ENCODE data around the gene KDM5C. TPM values are rescaled to one million over a fixed set of nuclear protein-coding genes. Genes with fewer than 3 reads are reported as not detected.

KDM5C gene
- total RNA-seq, 1 experiment from 2014 or later, result 112 TPM

DNA sequence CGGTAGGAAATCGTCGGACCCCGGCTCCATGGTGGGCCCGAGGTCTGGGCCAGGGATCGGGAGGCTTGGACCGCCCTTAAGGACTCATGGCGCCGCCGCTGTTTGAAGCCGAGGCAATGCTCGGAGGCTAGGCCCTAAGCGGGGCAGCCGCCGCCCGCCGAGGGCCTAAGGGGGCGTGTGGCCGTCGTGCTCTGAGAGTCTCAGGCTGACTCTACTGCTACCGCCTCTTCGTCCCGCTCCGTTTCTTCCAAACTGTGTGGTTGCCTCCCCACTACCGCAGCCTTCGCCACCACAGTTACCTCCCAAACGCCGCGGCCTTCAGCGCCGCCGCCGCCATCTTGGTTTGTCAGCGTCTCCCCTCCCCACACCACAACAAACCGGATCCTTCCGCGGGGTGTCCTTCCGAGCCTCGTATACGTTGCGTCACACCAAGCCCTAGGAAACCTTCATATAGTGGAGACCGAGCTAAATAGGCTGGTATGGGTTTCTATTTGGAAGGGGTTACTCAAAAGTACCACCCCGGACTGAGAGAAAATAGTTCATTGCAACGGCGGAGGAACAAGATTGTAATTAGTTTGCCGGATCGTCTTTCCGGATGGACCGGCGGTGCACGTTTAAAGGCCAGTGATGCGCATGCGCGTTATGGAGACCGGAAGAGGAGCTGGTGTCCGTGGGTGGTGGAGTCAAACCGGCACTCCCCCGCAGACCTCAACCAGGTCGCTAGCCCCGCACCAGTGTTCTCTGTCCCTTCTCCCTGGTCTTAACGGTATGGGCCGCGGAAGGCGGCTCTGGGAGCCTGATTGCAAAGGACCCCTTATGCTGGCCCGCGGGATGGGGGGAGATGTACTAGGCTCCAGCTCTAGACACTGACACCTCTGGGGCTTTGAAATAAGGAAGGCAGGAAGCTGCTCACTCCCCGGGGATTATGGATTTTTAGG, at the start of gene KDM5C (continued):
- TF ChIP-seq, protein P1, sequence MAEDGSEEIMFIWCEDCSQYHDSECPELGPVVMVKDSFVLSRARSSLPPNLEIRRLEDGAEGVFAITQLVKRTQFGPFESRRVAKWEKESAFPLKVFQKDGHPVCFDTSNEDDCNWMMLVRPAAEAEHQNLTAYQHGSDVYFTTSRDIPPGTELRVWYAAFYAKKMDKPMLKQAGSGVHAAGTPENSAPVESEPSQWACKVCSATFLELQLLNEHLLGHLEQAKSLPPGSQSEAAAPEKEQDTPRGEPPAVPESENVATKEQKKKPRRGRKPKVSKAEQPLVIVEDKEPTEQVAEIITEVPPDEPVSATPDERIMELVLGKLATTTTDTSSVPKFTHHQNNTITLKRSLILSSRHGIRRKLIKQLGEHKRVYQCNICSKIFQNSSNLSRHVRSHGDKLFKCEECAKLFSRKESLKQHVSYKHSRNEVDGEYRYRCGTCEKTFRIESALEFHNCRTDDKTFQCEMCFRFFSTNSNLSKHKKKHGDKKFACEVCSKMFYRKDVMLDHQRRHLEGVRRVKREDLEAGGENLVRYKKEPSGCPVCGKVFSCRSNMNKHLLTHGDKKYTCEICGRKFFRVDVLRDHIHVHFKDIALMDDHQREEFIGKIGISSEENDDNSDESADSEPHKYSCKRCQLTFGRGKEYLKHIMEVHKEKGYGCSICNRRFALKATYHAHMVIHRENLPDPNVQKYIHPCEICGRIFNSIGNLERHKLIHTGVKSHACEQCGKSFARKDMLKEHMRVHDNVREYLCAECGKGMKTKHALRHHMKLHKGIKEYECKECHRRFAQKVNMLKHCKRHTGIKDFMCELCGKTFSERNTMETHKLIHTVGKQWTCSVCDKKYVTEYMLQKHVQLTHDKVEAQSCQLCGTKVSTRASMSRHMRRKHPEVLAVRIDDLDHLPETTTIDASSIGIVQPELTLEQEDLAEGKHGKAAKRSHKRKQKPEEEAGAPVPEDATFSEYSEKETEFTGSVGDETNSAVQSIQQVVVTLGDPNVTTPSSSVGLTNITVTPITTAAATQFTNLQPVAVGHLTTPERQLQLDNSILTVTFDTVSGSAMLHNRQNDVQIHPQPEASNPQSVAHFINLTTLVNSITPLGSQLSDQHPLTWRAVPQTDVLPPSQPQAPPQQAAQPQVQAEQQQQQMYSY (CRISPR knock-in tag; IDR thresholded peaks at IDR 0.05), result no peak
- TF ChIP-seq CREM (CRISPR knock-in tag; IDR thresholded peaks at IDR 0.05) (0 out of 2 replicates have a peak, but pooled peaks have one; percentile 16), NFE2L1 (CRISPR knock-in tag; IDR thresholded peaks at IDR 0.05) (no peak), PRRX2 (CRISPR knock-in tag; IDR thresholded peaks at IDR 0.05) (no peak), JUN (CRISPR knock-in tag; IDR thresholded peaks at IDR 0.05) (no peak), OVOL2 (CRISPR knock-in tag; IDR thresholded peaks at IDR 0.05; ENCODE audit: borderline replicate concordance) (no peak), ZNF396 (CRISPR knock-in tag; IDR thresholded peaks at IDR 0.05; ENCODE audit: borderline replicate concordance) (no peak), NFATC4 (CRISPR knock-in tag; IDR thresholded peaks at IDR 0.05) (no peak), CBFB (CRISPR knock-in tag; IDR thresholded peaks at IDR 0.05; ENCODE audit: low read depth) (no peak), RELA (CRISPR knock-in tag; IDR thresholded peaks at IDR 0.05; ENCODE audit: borderline replicate concordance) (no peak), GABPB1 (CRISPR knock-in tag; IDR thresholded peaks at IDR 0.05) (0 out of 2 replicates have a peak, but pooled peaks have one; percentile 34), TP53 (CRISPR knock-in tag; IDR thresholded peaks at IDR 0.05) (no peak), ELF4 (CRISPR knock-in tag; IDR thresholded peaks at IDR 0.05; ENCODE audit: low read depth) (no peak), SMAD3 (CRISPR knock-in tag; IDR thresholded peaks at IDR 0.05; ENCODE audit: borderline replicate concordance) (no peak), ZBTB21 (CRISPR knock-in tag; IDR thresholded peaks at IDR 0.05; ENCODE audit: borderline replicate concordance) (no peak)
- TF ChIP-seq, protein P2, sequence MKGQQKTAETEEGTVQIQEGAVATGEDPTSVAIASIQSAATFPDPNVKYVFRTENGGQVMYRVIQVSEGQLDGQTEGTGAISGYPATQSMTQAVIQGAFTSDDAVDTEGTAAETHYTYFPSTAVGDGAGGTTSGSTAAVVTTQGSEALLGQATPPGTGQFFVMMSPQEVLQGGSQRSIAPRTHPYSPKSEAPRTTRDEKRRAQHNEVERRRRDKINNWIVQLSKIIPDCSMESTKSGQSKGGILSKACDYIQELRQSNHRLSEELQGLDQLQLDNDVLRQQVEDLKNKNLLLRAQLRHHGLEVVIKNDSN (CRISPR knock-in tag; IDR thresholded peaks at IDR 0.05), result no peak
- TF ChIP-seq, protein P3, sequence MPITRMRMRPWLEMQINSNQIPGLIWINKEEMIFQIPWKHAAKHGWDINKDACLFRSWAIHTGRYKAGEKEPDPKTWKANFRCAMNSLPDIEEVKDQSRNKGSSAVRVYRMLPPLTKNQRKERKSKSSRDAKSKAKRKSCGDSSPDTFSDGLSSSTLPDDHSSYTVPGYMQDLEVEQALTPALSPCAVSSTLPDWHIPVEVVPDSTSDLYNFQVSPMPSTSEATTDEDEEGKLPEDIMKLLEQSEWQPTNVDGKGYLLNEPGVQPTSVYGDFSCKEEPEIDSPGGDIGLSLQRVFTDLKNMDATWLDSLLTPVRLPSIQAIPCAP (CRISPR knock-in tag; IDR thresholded peaks at IDR 0.05), result no peak
- TF ChIP-seq, protein P4, sequence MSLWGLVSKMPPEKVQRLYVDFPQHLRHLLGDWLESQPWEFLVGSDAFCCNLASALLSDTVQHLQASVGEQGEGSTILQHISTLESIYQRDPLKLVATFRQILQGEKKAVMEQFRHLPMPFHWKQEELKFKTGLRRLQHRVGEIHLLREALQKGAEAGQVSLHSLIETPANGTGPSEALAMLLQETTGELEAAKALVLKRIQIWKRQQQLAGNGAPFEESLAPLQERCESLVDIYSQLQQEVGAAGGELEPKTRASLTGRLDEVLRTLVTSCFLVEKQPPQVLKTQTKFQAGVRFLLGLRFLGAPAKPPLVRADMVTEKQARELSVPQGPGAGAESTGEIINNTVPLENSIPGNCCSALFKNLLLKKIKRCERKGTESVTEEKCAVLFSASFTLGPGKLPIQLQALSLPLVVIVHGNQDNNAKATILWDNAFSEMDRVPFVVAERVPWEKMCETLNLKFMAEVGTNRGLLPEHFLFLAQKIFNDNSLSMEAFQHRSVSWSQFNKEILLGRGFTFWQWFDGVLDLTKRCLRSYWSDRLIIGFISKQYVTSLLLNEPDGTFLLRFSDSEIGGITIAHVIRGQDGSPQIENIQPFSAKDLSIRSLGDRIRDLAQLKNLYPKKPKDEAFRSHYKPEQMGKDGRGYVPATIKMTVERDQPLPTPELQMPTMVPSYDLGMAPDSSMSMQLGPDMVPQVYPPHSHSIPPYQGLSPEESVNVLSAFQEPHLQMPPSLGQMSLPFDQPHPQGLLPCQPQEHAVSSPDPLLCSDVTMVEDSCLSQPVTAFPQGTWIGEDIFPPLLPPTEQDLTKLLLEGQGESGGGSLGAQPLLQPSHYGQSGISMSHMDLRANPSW (CRISPR knock-in tag; conservative IDR thresholded peaks at IDR 0.05; ENCODE audit: low read depth), result no peak
- TF ChIP-seq, protein P5, sequence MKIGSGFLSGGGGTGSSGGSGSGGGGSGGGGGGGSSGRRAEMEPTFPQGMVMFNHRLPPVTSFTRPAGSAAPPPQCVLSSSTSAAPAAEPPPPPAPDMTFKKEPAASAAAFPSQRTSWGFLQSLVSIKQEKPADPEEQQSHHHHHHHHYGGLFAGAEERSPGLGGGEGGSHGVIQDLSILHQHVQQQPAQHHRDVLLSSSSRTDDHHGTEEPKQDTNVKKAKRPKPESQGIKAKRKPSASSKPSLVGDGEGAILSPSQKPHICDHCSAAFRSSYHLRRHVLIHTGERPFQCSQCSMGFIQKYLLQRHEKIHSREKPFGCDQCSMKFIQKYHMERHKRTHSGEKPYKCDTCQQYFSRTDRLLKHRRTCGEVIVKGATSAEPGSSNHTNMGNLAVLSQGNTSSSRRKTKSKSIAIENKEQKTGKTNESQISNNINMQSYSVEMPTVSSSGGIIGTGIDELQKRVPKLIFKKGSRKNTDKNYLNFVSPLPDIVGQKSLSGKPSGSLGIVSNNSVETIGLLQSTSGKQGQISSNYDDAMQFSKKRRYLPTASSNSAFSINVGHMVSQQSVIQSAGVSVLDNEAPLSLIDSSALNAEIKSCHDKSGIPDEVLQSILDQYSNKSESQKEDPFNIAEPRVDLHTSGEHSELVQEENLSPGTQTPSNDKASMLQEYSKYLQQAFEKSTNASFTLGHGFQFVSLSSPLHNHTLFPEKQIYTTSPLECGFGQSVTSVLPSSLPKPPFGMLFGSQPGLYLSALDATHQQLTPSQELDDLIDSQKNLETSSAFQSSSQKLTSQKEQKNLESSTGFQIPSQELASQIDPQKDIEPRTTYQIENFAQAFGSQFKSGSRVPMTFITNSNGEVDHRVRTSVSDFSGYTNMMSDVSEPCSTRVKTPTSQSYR (CRISPR knock-in tag; IDR thresholded peaks at IDR 0.05), result no peak
- TF ChIP-seq, protein P6, sequence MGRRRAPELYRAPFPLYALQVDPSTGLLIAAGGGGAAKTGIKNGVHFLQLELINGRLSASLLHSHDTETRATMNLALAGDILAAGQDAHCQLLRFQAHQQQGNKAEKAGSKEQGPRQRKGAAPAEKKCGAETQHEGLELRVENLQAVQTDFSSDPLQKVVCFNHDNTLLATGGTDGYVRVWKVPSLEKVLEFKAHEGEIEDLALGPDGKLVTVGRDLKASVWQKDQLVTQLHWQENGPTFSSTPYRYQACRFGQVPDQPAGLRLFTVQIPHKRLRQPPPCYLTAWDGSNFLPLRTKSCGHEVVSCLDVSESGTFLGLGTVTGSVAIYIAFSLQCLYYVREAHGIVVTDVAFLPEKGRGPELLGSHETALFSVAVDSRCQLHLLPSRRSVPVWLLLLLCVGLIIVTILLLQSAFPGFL (CRISPR knock-in tag; IDR thresholded peaks at IDR 0.05; ENCODE audit: borderline replicate concordance), result no peak
- TF ChIP-seq, protein P7, sequence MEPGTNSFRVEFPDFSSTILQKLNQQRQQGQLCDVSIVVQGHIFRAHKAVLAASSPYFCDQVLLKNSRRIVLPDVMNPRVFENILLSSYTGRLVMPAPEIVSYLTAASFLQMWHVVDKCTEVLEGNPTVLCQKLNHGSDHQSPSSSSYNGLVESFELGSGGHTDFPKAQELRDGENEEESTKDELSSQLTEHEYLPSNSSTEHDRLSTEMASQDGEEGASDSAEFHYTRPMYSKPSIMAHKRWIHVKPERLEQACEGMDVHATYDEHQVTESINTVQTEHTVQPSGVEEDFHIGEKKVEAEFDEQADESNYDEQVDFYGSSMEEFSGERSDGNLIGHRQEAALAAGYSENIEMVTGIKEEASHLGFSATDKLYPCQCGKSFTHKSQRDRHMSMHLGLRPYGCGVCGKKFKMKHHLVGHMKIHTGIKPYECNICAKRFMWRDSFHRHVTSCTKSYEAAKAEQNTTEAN (CRISPR knock-in tag; IDR thresholded peaks at IDR 0.05), result peak; percentile 30; the same call in 1 of the 2 replicates
- TF ChIP-seq, protein P8, sequence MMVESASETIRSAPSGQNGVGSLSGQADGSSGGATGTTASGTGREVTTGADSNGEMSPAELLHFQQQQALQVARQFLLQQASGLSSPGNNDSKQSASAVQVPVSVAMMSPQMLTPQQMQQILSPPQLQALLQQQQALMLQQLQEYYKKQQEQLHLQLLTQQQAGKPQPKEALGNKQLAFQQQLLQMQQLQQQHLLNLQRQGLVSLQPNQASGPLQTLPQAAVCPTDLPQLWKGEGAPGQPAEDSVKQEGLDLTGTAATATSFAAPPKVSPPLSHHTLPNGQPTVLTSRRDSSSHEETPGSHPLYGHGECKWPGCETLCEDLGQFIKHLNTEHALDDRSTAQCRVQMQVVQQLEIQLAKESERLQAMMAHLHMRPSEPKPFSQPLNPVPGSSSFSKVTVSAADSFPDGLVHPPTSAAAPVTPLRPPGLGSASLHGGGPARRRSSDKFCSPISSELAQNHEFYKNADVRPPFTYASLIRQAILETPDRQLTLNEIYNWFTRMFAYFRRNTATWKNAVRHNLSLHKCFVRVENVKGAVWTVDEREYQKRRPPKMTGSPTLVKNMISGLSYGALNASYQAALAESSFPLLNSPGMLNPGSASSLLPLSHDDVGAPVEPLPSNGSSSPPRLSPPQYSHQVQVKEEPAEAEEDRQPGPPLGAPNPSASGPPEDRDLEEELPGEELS (CRISPR knock-in tag; IDR thresholded peaks at IDR 0.05), result 0 out of 2 replicates have a peak, but pooled peaks have one; percentile 38

All from WTC11 (cell line).